Fibroblast of lung (primary cell): ENCODE measurements around the gene DPH7. TPM values are rescaled to one million over a fixed set of nuclear protein-coding genes. Genes with fewer than 3 reads are reported as not detected.
"Not testable (repeated sequence)": the region's sequence is repeated elsewhere in the genome, so short reads cannot be mapped to it uniquely, and the experiment has no call there.

Experiments
- DNase-seq, 2 donors: peaks; one replicate each; pipeline versions ENCODE4 v3.0.0 to v3.0.0-alpha.2; 2010; ENCODE audit warnings: low read depth in 2 of 2
- H2AFZ ChIP-seq: 2 replicates; pipeline ENCODE4 v1.5.1; 2012; ENCODE audit warnings: low read length, control low read depth, inconsistent platforms
- H3K27ac ChIP-seq: 2 replicates; pipeline ENCODE4 v1.5.1; 2011; ENCODE audit warnings: low read length, control low read depth; ENCODE audit not compliant: insufficient read depth
- H3K27me3 ChIP-seq: 2 replicates; pipeline ENCODE4 v1.5.1; 2011; ENCODE audit warnings: mild to moderate bottlenecking, low read length; ENCODE audit not compliant: control insufficient read depth, insufficient read depth
- H3K36me3 ChIP-seq: 2 replicates; pipeline ENCODE4 v1.5.1; 2011; ENCODE audit warnings: low read length; ENCODE audit not compliant: control insufficient read depth, insufficient read depth
- H3K4me1 ChIP-seq: 2 replicates; pipeline ENCODE4 v1.5.1; 2011; ENCODE audit warnings: low read length; ENCODE audit not compliant: control insufficient read depth, insufficient read depth; ENCODE audit errors: extremely low read depth
- H3K4me2 ChIP-seq: 2 replicates; pipeline ENCODE4 v1.5.1; 2011; ENCODE audit warnings: low read length, control low read depth; ENCODE audit not compliant: insufficient read depth; ENCODE audit errors: extremely low read depth
- H3K4me3 ChIP-seq, 4 experiments: fragments of 200-600 bp in 1 of 4; sonication (generic) in 1 of 4; replicated peaks in 1 of 4; 2 replicates each; pipeline ENCODE4 v1.5.1; 2011 to 2016; ENCODE audit warnings: low read length in 4 of 4, low read depth in 3 of 4, mild to moderate bottlenecking in 3 of 4, control low read depth in 2 of 4, inconsistent platforms in 1 of 4, mixed read lengths in 1 of 4; ENCODE audit not compliant: insufficient read depth in 1 of 4; ENCODE audit errors: control extremely low read depth in 1 of 4
- H3K79me2 ChIP-seq: 2 replicates; pipeline ENCODE4 v1.5.1; 2012; ENCODE audit warnings: mild to moderate bottlenecking, low read length, inconsistent platforms; ENCODE audit not compliant: control insufficient read depth, insufficient read depth
- H3K9ac ChIP-seq: 2 replicates; pipeline ENCODE4 v1.5.1; 2011; ENCODE audit warnings: mild to moderate bottlenecking, low read length, control low read depth; ENCODE audit not compliant: insufficient read depth
- H3K9me3 ChIP-seq: 2 replicates; pipeline ENCODE4 v1.5.1; 2012; ENCODE audit warnings: low read depth, low read length; ENCODE audit not compliant: control insufficient read depth, insufficient read depth
- H4K20me1 ChIP-seq: 2 replicates; pipeline ENCODE4 v1.5.1; 2011; ENCODE audit warnings: low read length; ENCODE audit not compliant: control insufficient read depth, insufficient read depth; ENCODE audit errors: extremely low read depth
- CTCF ChIP-seq, 2 donors: IDR thresholded peaks in 1 of 2; conservative IDR thresholded peaks in 1 of 2; 1 replicate in 1 of 2; 2 replicates in 1 of 2; pipeline ENCODE4 v1.5.1; 2011 to 2012; ENCODE audit warnings: low read length in 2 of 2, control low read depth in 1 of 2, inconsistent platforms in 1 of 2, low read depth in 1 of 2, mild to moderate bottlenecking in 1 of 2
- EZH2 ChIP-seq: IDR thresholded peaks from 2 replicates; pipeline ENCODE4 v1.5.1; 2012; ENCODE audit warnings: low read length, control low read depth, mild to moderate bottlenecking; ENCODE audit errors: missing control alignments
- polyA plus RNA-seq, 2 donors: library from polyadenylated mRNA; depleted of rRNA in 1 of 2; stranded (reverse) in 1 of 2; unstranded in 1 of 2; fragments of >200 nt; gene quantifications; 2 replicates each; pipeline ENCODE4 v1.2.1, GENCODE V29; 2011 to 2012; ENCODE audit warnings: missing spikeins in 1 of 2
- total RNA-seq: library from RNA; depleted of rRNA; stranded (reverse); fragments of >200 nt; gene quantifications from 2 replicates; pipeline ENCODE4 v1.2.1, GENCODE V29; 2014

The DPH7 gene
- total and polyA plus RNA-seq, 2 donors (not counting 1 experiment from before 2014, with no cell fraction given) = 15.7 to 20.6 TPM

- Histone ChIP-seq H3K4me3 (no peak overlapping the region), H4K20me1 (no peaks in the 10 kb centered on the region), H3K9ac (no peak overlapping the region), H3K9me3 (no peaks in the 10 kb centered on the region), H2AFZ (no peak overlapping the region), H3K36me3 (no peaks in the 10 kb centered on the region), H3K27me3 (no peaks in the 10 kb centered on the region), H3K27ac (no peak overlapping the region), H3K4me1 (no peaks in the 10 kb centered on the region), H3K4me2 (no peak overlapping the region), H3K79me2 (no peaks in the 10 kb centered on the region)
- DNase-seq = no peak
- no peak for TF ChIP-seq EZH2
- no peak for TF ChIP-seq CTCF (conservative IDR thresholded peaks at IDR 0.05 in 1 of 2, IDR thresholded peaks at IDR 0.05 in 1 of 2; ENCODE audit: low read depth in 1 of 2, low read length in 2 of 2)
Measured at GRCh38 chr9:137535120-137535428, 43.7 kb downstream of the DPH7 start.

GRCh38 chr9:137534256-137535119 lies 44.2 kb downstream of the DPH7 start:
- Histone ChIP-seq H3K4me1 (no peaks in the 10 kb centered on the region), H3K79me2 (no peaks in the 10 kb centered on the region), H3K36me3 (no peaks in the 10 kb centered on the region), H3K4me2 (no peak overlapping the region), H3K27ac (no peak overlapping the region), H4K20me1 (no peaks in the 10 kb centered on the region), H2AFZ (no peak overlapping the region), H3K9me3 (no peaks in the 10 kb centered on the region), H3K4me3 (no peak overlapping the region), H3K27me3 (no peaks in the 10 kb centered on the region), H3K9ac (no peak overlapping the region)
- TF ChIP-seq EZH2 (no peak), CTCF (conservative IDR thresholded peaks at IDR 0.05 in 1 of 2, IDR thresholded peaks at IDR 0.05 in 1 of 2; ENCODE audit: low read depth in 1 of 2, low read length in 2 of 2) (peak; percentile 59 to 78)
- DNase-seq = peak; percentile 55 to 69

- H3K4me3 ChIP-seq, H3K27ac ChIP-seq, H3K79me2 ChIP-seq, H3K9ac ChIP-seq, H3K4me1 ChIP-seq, H2AFZ ChIP-seq, H4K20me1 ChIP-seq, DNase-seq, H3K9me3 ChIP-seq, H3K36me3 ChIP-seq, H3K4me2 ChIP-seq, H3K27me3 ChIP-seq: not testable (repeated sequence)
Measured at GRCh38 chr9:137532891-137533468, 45.7 kb downstream of the DPH7 start.
